SK-N-SH treated with all-trans-retinoic acid at 6 μM for 48 hours (cell line): Measurements from ENCODE around the gene PPM1D.
"Not testable (repeated sequence)": the region's sequence is repeated elsewhere in the genome, so short reads cannot be mapped to it uniquely, and the experiment has no call there.

Experiments
- ATAC-seq: fragments of 200-7000 bp; cut with Tn5 transposase; 3 replicates; pipeline ENCODE4 v1.9.1; 2020; ENCODE audit warnings: mild to moderate bottlenecking, moderate library complexity
- BACH2 ChIP-seq: fragments of 250-450 bp; sonication (Bioruptor Pico); IDR thresholded peaks from 2 replicates; pipeline ENCODE4 v1.9.0; 2021; ENCODE audit warnings: mild to moderate bottlenecking, borderline replicate concordance
- CREB5 ChIP-seq: fragments of 250-450 bp; sonication (Bioruptor Pico); IDR thresholded peaks from 2 replicates; pipeline ENCODE4 v1.5.1; 2020; ENCODE audit warnings: low read depth, mild to moderate bottlenecking, moderate library complexity
- CSDC2 ChIP-seq: fragments of 250-450 bp; sonication (Bioruptor Pico); IDR thresholded peaks from 2 replicates; pipeline ENCODE4 v1.5.0; 2020; ENCODE audit warnings: mild to moderate bottlenecking, moderate library complexity
- CSRNP3 ChIP-seq: fragments of 250-450 bp; sonication (Bioruptor Pico); IDR thresholded peaks from 2 replicates; pipeline ENCODE4 v1.5.1; 2021; ENCODE audit warnings: mild to moderate bottlenecking, moderate library complexity
- ESRRG ChIP-seq: fragments of 250-450 bp; sonication (Bioruptor Pico); IDR thresholded peaks from 2 replicates; pipeline ENCODE4 v1.6.1; 2021; ENCODE audit warnings: mild to moderate bottlenecking
- GLIS3 ChIP-seq: fragments of 250-450 bp; sonication (Bioruptor Pico); IDR thresholded peaks from 2 replicates; pipeline ENCODE4 v1.5.0; 2020; ENCODE audit warnings: mild to moderate bottlenecking, moderate library complexity
- ISL1 ChIP-seq: fragments of 250-450 bp; sonication (Bioruptor Pico); IDR thresholded peaks from 2 replicates; pipeline ENCODE4 v2.1.2; 2022; ENCODE audit warnings: mild to moderate bottlenecking, moderate library complexity
- OSR1 ChIP-seq: fragments of 250-450 bp; sonication (Bioruptor Pico); IDR thresholded peaks from 2 replicates; pipeline ENCODE4 v1.8.0; 2022; ENCODE audit warnings: moderate library complexity, mild to moderate bottlenecking, inconsistent platforms
- POU6F1 ChIP-seq: fragments of 250-450 bp; sonication (Bioruptor Pico); IDR thresholded peaks from 2 replicates; pipeline ENCODE4 v1.8.0; 2021; ENCODE audit warnings: low read depth, mild to moderate bottlenecking, moderate library complexity, borderline replicate concordance
- PPARA ChIP-seq: fragments of 250-450 bp; sonication (Bioruptor Pico); IDR thresholded peaks from 2 replicates; pipeline ENCODE4 v1.5.0; 2020; ENCODE audit warnings: mild to moderate bottlenecking, borderline replicate concordance
- SNAI2 ChIP-seq: fragments of 250-450 bp; sonication (Bioruptor Pico); IDR thresholded peaks from 2 replicates; pipeline ENCODE4 v1.5.0; 2020; ENCODE audit warnings: mild to moderate bottlenecking, moderate library complexity
- TCF4 ChIP-seq: fragments of 250-450 bp; sonication (Bioruptor Pico); IDR thresholded peaks from 2 replicates; pipeline ENCODE4 v1.8.0; 2021; ENCODE audit warnings: mild to moderate bottlenecking, moderate library complexity, borderline replicate concordance
- TOX ChIP-seq: fragments of 250-450 bp; sonication (Bioruptor Pico); IDR thresholded peaks from 2 replicates; pipeline ENCODE4 v1.8.0; 2021; ENCODE audit warnings: mild to moderate bottlenecking, moderate library complexity, borderline replicate concordance
- TSHZ2 ChIP-seq: fragments of 250-450 bp; sonication (Bioruptor Pico); IDR thresholded peaks from 2 replicates; pipeline ENCODE4 v1.5.0; 2020; ENCODE audit warnings: mild to moderate bottlenecking, moderate library complexity
- ZC3H10 ChIP-seq: fragments of 250-450 bp; sonication (Bioruptor Pico); IDR thresholded peaks from 2 replicates; pipeline ENCODE4 v1.5.1; 2021; ENCODE audit warnings: mild to moderate bottlenecking, moderate library complexity
- ZFP3 ChIP-seq: fragments of 250-450 bp; sonication (Bioruptor Pico); IDR thresholded peaks from 2 replicates; pipeline ENCODE4 v1.5.0; 2020; ENCODE audit warnings: mild to moderate bottlenecking, moderate library complexity
- ZFP30 ChIP-seq: fragments of 450-650 bp; formaldehyde crosslinking; IDR thresholded peaks from 2 replicates; pipeline ENCODE4 v1.5.0; 2022; ENCODE audit warnings: mild to moderate bottlenecking, moderate library complexity
- ZNF70 ChIP-seq: fragments of 450-650 bp; formaldehyde crosslinking; IDR thresholded peaks from 2 replicates; pipeline ENCODE4 v1.5.0; 2020; ENCODE audit warnings: mild to moderate bottlenecking, moderate library complexity
- ZNF8 ChIP-seq: fragments of 450-650 bp; formaldehyde crosslinking; IDR thresholded peaks from 2 replicates; pipeline ENCODE4 v1.5.0; 2020; ENCODE audit warnings: mild to moderate bottlenecking, moderate library complexity
- TF ChIP-seq, protein P1 (sequence below): fragments of 250-450 bp; sonication (Bioruptor Pico); IDR thresholded peaks from 2 replicates; pipeline ENCODE4 v1.8.0; 2020; ENCODE audit warnings: mild to moderate bottlenecking, moderate library complexity, borderline replicate concordance

PPM1D gene

DNA sequence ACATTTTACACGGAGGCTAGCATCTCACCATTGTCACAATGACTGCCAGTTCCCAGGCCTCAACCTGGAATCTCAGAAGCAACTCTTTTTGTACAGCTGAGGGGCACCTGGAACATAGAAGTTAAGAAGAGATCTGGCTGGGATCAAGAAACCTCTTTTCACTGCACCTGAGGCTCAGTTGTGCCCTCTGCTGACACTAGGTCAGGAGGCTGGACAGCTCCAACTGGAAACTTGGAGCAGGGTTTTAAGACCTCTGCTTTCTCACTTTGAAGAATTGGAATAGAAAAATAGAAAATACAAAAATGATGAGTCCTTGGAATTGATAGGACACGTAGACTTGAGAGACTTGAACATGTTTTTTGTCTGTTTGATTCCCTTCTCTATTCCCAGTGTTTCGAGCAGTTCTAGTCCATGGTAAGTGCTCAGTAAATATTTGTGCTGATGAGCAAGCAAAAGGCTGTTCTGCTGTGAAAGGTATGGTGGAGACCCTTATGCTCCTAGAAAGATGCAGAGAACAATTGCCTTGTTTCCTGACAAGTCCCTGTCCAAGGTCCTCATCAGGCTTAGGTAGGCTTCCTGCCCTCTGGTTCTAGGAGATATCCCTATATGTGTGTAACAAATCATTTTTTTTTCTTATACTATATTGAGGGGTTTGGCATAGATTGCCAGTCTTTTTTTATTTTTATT is 13.6 kb upstream of the PPM1D start:
- peak; percentile 88 for ATAC-seq
- no peak for TF ChIP-seq CSRNP3 (CRISPR knock-in tag)
- TF ChIP-seq OSR1, result no peak
- TF ChIP-seq TSHZ2 (CRISPR knock-in tag), result no peak
- no peak for TF ChIP-seq BACH2
- TF ChIP-seq ZNF8 (CRISPR knock-in tag), result no peak
- no peak for TF ChIP-seq TOX (CRISPR knock-in tag)
- no peak for TF ChIP-seq POU6F1 (CRISPR knock-in tag)
- no peak for TF ChIP-seq GLIS3 (CRISPR knock-in tag)
- no peak for TF ChIP-seq PPARA (CRISPR knock-in tag)
- no peak for TF ChIP-seq ZFP3 (CRISPR knock-in tag)
- TF ChIP-seq SNAI2 (CRISPR knock-in tag), result no peak
- TF ChIP-seq ZNF70 (CRISPR knock-in tag), result no peak
- no peak for TF ChIP-seq ESRRG (CRISPR knock-in tag)
- TF ChIP-seq, all 23 proteins: peak for 0

DNA sequence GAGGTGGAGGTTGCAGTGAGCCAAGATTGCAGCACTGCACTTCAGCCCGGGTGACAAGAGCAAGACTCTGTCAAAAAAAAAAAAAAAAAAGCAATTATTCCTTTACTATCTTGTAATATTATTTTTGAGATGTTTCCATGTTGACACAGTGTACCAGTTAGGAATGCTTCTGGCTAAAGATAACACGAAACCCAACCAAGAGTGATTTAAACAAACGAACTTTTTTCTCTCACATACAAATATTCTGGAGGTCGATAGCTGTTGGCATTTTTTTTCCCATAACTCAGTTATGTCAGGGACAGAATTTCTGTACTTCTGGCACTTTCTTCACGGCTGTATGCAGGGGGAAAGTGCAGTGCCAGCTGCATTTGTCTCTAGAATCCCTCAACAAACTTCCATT is 9.9 kb upstream of the PPM1D start:
- ATAC-seq, result no peak

GRCh38 chr17:60592750-60593149 is 7.2 kb upstream of the PPM1D start:
- TF ChIP-seq CSRNP3 (CRISPR knock-in tag), result no peak
- TF ChIP-seq, protein P1, sequence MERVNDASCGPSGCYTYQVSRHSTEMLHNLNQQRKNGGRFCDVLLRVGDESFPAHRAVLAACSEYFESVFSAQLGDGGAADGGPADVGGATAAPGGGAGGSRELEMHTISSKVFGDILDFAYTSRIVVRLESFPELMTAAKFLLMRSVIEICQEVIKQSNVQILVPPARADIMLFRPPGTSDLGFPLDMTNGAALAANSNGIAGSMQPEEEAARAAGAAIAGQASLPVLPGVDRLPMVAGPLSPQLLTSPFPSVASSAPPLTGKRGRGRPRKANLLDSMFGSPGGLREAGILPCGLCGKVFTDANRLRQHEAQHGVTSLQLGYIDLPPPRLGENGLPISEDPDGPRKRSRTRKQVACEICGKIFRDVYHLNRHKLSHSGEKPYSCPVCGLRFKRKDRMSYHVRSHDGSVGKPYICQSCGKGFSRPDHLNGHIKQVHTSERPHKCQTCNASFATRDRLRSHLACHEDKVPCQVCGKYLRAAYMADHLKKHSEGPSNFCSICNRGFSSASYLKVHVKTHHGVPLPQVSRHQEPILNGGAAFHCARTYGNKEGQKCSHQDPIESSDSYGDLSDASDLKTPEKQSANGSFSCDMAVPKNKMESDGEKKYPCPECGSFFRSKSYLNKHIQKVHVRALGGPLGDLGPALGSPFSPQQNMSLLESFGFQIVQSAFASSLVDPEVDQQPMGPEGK (CRISPR knock-in tag), result no peak
- TF ChIP-seq CSDC2 (CRISPR knock-in tag), result no peak
- no peak for TF ChIP-seq ZC3H10 (CRISPR knock-in tag)
- TF ChIP-seq PPARA (CRISPR knock-in tag), result no peak
- TF ChIP-seq TCF4 (CRISPR knock-in tag), result no peak
- TF ChIP-seq CREB5 (CRISPR knock-in tag), result no peak
- ATAC-seq, result no peak

More for the DNA sequence above, 9.9 kb upstream of the PPM1D start:
- TF ChIP-seq BACH2 (no peak), POU6F1 (CRISPR knock-in tag) (no peak), ZFP30 (CRISPR knock-in tag) (no peak), ISL1 (CRISPR knock-in tag) (peak; percentile 14; the same call in 1 of the 2 replicates), ESRRG (CRISPR knock-in tag) (no peak)

DNA sequence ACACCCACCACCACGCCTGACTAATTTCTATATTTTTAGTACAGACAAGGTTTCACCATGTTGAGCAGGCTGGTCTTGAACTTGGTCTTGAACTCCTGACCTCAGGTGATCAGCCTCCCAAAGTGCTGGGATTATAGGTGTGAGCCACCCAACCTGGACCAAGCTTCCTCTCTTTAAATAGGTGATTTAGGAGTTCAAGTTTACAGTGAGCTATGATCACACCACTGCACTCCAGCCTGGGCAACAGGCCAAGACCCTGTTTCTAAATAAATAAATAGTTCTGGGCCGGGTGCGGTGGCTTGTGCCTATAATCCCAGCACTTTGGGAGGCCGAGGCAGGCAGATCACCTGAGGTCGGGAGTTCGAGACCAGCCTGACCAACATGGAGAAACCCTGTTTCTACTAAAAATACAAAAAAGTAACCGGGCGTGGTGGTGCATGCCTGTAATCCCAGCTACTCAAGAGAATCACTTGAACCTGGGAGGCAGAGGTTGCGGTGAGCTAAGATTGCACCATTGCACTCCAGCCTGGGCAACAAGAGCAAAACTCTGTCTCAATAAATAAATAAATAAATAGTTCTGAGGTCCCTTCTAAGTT is 6.5 kb upstream of the PPM1D start:
- not testable (repeated sequence) for ATAC-seq

GRCh38 chr17:60594170-60594569 is 5.8 kb upstream of the PPM1D start:
- not testable (repeated sequence) for ATAC-seq
